ENCODE data around the gene ASTN2.

Gene ASTN2

DNA sequence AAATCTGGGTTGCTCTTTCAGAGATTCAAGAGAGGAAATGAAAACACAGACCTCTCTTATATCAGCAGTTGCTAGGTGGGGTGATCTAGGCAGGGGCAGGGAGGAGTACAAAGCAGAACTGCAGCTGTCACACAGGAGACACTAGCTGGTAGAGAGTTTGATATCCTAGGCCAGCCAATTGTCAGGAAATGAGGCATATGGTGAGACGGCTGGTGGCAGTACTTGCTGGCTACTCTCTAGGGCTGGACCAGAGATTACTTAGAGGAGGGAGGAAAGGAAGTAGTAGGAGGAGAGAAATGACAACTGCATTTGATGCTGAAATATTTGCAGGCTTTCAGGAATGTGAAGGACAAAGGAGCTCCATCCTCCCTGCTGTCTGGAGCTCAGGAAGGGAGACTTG is 614.0 kb downstream of the ASTN2 start:
- DNase-seq (ENCODE audit: low read depth) = no peak

DNA sequence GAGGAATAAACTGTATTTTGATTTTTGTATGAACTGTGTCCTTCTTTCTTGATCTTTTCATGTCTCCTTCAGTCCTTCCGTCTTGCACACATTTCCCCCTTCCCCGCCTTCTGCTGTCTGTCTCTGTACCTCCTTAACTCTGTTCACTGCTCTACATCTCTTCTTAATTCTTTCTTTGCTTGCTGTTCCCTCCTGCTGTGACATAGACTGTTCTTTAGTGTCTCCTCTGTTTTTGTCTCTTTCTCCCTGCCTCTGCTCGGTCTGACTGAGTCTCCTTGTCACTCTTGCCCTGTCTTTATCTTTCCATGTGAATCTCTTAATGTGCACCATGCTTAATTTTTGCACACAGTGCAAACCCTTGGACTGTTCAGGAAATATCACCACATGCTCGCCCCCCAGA is 614.8 kb downstream of the ASTN2 start:
- no peak for DNase-seq (ENCODE audit: low read depth)

DNA sequence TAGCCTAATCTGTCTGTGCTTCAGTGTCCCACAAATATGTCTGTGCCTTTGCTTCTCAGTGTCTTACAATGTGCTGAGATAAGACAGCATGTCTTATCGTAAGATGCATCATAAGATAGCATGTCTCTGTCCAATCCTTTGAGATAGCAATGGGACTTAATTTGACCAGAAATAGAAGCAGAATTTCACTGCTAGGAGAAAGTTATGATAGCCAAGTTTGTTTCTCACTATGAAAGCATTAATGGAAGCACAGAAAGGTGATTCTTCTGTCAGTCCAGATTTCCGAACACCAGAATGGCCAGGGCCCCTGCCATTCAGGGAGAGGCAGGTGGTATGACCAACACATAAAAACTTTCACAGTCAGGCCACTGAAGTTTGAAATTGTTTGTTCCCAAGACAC is 616.3 kb downstream of the ASTN2 start:
- no peak for DNase-seq (ENCODE audit: low read depth)

DNA sequence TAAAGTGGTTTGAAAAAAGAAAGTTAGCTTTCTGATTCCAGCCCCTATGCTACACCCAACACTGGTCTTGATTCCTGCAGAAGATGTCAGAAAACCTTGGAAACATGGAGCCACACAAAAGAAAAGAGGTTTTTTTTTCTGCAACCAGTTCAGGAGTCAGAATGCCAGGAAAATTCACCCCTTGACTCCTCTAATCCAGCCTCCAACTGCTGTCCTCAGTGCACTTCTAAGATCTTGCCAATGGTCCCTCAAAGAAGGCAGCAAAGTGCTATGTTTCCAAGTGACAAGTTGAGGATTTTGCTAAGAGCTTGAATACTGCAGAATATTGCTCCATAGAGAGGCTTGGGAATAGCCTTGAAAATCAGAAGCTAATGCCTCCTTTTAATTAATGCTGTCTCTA is 617.6 kb downstream of the ASTN2 start:
- DNase-seq (ENCODE audit: low read depth) = no peak

DNA sequence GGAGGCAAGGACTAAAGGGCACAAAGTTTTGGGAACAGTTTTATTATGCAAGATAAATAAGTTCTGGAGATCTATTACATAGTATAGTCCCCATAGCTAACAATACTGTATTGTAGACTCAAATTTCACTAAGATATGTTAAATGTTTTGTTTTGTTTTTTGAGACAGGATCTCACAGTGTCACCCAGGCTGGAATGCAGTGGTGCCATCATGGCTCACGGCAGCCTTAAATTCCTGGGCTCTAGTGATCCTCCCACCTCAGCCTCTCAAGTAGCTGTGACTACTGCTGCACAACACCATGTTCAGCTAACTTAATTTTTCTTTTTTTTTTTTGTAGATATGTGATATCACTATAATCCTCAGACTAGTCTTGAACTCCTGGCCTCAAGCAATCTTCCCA is 618.2 kb downstream of the ASTN2 start:
- no peak for DNase-seq (ENCODE audit: low read depth)

DNA sequence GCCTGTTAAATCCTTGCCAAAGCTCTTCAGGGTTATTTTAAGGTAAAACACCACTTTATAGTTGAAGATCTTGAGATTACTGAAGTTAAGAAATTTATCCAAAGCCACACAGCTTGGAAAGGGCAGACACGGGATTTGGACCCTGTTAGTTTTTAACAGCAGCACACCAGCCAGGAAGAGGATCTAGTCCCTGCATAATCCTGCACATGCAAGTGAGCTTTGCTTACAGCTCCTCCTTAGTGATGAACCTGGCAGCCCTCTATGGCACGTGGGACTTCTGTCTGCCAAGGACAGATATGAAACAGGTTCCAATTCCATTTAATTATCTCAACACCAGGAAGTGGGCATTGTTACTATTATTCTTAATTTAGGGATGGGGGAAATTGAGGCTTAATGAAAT is 619.0 kb downstream of the ASTN2 start:
- DNase-seq (ENCODE audit: low read depth) = no peak

DNA sequence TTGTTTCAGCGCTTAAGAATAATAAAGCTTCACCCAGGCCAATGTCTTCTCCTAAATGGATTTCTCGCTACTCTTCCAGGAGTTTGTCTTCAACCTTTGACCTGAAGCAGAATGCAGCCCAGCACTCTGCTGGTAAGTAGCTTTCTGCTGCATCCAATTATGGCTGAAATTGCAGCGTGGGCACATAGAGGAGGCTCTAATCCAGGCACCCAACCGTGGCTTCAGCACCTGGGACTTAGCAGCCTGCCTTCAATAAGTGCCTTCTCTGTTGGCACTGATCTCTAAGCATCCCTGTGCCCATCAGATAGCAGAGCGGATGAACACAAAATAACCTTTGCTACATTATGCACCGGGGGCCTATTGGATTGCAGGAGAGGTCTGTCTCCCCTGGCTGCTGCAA is 622.6 kb downstream of the ASTN2 start:
- DNase-seq (ENCODE audit: low read depth) = no peak

DNA sequence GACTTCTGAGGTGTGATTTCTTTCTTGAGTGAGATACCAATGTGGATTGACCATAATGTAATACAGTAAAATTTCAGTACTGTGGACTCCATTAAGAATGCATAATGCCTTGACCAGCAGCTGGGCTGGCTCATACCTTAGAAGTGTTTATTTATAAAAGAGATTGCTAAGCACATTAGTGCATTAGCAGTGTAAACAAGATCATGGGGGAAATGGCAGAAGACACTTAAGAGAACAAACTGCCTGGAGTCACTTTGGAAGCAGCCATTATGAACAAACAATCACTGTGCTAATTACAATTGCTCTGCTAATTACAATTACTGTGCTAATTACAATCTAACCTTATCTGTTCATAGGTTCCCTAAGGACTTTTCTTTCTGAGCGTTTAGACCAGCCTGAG is 623.5 kb downstream of the ASTN2 start:
- DNase-seq (ENCODE audit: low read depth) = no peak

DNA sequence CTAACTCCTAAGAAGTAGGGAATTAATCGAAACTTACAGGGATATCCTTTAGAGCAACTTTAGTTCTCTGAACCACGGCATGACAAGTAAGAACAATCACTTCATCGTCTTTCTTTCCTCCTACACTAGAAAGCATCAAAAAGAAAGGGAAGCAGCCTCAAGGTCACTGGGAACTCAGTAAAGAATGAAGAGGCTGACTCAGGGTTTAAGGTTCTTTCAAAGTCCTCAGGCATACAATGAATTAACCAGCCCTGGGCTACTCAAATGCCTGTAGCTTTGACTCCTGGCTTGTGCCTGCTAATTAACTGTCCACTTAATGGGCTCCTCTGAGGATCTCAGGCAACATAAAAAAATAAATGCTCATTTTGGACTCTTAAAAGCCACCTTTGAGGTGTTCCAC is 625.8 kb downstream of the ASTN2 start:
- DNase-seq (ENCODE audit: low read depth) = no peak

DNA sequence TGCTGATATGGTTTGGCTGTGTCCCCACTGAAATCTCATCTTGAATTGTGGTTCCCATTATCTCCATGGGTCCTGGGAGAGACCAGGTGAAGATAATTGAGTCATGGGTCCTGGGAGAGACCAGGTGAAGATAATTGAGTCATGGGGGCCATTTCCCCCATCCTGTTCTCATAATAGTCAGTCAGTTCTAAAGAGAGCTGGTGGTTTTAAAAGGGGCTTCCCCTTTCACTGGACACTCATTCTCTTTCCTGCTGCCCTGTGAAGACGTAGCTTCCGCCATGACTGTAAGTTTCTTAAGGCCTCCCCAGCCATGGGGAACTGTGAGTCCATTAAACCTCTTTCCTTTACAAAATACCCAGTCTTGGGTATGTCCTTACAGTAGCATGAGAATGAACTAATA is 628.1 kb downstream of the ASTN2 start:
- DNase-seq (ENCODE audit: low read depth) = no peak

DNA sequence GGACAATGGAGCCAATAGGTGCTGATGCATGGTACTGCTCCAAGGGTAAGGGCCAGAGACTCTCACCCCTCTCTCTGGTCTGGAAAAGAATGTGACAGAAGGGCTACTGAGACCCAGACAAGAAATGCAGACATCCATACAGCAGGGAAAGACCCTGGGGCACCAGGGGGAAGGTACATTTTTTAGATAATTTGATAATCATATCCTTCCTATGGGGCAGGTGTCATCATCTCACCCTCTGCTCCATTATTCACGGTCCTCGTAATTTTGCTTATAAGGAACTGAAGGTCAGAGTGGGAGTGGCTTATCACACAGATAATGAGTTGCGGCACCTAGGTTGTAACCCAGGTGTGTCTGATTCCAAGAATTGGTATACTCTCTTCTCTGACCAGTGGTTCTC is 637.7 kb downstream of the ASTN2 start:
- no peak for DNase-seq (ENCODE audit: low read depth)

DNA sequence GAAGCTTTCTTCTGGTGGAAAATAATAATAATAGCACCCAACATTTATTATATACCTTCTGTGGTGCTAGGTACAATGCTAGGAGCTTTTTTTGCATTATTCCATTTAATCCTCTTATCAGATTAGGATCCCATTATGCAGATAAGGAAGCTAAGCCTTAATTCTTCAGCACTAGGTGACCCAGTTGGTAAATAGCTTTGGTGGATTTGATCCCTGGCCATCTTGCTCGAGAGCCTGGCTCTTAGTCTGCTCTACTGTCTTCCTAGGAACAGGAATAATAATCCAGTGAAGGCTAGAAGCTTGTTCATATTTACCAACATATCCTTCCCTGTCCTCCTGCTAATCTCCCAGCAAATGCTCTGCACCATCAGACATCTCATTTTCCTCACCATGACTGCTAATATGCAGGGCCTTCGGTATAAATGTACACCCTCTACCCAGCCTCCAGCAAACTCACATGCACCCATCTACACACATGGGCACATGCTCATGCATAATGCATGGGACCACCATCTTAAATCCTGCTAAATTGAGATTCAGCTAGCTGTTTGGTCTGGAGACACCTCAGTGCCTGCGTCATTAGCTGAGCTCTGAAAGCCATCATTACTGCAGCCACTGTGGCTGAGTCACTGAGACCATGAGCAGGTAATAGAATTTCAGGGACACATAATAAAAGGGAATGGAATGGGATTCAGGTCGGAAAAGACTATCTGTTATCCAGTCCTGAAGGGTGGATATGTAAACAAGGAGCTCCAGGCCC is 640.3 kb downstream of the ASTN2 start:
- no peak for DNase-seq (ENCODE audit: low read depth)

DNA sequence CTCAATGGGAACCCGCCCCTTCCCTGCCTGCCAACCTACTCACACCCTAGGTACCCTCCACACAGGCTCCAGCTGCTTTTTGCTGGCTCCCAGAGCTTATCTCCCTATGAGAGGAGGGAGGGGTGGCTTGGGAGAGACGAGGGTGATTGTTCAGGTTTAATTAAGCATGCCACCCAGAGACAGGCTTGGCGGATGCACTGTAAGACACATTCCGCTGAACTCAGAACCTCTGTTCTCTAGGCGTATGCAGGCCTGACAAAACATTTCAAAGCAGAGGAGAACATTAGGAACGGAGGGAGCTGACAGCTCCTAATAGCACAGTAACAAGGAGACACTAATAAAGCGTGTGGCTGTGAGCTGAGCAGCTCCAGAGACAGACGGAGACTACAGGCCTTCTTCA is 647.6 kb downstream of the ASTN2 start:
- no peak for DNase-seq (ENCODE audit: low read depth)

DNA sequence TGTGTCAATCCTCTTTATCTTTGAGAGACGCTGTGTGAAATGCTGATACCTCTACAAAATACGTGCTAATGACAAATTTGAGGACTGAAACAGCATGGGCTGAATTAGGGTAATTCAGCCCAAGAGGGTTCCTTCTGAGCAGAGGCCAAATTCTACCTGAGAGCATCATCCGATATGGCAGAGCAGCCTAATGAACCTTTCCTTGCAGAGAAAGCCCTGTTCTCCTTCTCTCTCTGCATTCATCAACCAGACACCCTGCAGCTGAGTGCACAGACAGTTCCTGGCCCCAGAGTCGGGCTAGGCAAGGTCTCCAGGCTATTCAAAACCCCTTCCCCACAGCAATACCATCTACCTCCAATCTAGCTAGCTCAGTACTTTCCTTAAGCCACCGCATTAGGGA is 649.8 kb downstream of the ASTN2 start:
- no peak for DNase-seq (ENCODE audit: low read depth)

DNA sequence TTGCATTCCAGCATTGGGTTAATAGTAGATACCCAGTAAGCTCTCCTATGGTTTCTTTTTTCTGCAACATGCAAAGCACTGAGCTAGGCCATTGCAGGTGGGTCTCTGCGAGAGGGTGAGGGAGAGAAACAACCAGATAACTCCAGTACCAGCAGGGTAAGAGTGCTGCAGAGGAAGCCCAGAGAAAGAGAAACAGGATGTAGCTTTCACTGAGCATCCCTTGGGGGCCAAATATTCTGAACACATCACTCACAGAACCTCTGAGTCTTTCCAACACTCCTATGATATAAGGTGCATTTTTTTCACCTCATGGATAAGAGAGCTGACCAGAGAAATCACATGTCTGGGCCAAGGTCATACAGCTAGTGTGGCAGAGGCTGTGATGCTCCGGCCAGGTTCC is 651.1 kb downstream of the ASTN2 start:
- no peak for DNase-seq (ENCODE audit: low read depth)

DNA sequence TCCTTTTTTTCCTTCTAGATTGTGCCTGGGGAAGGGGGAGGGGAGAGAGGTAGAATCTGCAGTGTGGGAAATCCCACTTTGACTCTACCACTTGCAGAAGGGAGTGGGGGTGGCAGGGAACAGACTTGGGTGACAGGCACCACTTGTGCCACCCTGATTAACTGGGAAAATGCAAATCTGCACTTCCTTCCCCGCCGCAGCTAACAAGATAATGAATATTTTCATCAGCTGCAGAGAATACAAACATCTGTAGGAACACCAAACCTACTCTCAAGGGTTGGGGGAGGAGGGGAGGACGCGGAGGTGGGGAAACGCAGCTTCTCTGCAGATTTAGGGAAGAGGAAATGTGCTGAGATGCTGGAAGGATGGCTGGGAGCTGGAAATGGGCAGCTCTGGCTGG is 654.2 kb downstream of the ASTN2 start:
- DNase-seq (ENCODE audit: low read depth) = no peak

DNA sequence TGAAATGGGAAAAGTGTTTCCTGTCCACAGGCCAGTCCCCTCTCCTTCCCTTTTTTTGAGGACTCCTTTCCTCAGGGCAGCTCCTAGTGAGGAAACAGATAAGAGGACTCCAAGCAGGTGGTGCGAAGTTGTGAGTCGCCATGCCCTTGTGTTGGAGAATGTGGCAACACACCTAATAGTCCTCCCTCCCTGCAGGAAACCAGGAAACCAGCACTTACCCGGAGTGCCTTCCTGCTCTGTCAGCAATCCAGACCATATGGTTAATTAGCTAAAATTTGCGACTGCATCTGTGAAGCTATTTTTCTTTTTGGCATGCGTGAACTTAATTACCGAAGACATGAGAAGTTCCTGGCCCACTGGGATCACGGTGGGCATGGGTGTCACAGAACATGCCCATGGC is 657.8 kb downstream of the ASTN2 start:
- DNase-seq (ENCODE audit: low read depth) = no peak

DNA sequence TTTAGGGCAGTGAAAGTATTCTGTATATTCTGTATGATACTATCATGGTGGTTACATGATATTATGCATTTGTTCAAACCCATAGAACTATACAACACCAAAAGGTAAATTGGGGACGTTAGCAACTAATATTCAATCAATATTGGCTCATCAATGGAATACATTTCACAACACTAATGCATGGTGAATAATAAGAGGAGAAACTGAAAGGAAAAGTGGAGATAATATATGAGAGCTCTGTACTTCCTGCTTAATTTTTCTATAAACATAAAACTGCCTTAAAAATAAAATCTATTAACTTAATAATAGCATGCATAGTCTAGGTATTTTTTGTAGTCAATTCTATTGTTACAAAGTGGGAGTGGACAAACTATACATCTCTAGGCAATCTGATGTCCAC is 661.5 kb downstream of the ASTN2 start:
- no peak for DNase-seq (ENCODE audit: low read depth)

DNA sequence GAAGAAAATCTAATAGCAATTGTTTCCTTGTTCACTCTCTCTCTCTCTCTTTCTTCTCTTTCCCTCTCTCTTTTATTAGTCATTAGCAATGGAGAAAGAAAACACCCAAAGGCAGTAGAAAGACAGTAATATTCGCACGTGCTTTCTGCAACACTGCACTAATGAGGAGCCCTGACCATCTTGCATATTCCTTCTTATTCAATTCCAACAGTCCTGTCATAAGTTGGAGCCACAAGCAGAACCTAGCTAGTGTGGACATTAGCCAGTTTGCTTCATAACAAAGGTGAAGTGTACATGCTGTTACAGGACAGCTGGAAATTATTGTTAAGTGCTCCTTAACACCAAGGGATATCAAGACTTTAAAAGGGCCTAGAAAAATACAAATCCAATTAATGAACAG is 664.3 kb downstream of the ASTN2 start:
- DNase-seq (ENCODE audit: low read depth) = no peak

DNA sequence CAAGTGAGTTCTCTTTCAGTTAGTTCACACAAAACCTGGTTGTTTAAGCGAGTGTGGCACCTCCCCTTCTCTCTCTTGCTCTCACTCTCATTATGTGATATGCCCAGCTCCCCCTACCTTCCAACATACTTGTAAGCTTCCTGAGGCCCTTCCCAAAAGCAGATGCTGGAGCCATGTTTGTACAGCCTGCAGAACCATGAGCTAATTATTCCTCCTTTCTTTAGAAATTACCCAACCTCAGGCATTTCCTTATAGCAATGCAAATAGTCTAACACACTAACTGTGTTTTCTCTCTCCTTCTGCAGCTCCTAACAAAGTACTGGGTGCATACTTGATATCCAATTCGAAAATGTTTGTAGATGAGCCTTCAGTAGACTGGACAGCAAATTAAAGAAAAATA is 665.1 kb downstream of the ASTN2 start:
- no peak for DNase-seq (ENCODE audit: low read depth)

DNA sequence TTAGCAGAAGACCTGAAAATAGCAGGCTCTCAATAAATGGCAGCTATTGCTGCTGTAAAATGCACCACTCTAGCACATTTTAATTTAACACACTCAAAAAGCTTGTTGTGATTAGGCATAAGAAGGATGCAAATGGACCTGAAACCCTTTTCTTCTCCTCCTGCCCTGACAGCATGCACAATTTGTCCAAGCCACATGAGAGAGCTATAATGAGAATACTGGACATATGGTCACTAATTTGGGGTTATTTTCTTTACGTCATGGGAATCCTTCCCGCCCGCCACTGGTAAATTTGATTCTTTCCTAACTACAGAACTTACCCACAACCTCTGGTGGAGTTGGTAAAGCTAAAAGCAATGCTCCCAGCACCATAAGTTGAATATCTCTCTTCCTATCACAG is 665.7 kb downstream of the ASTN2 start:
- no peak for DNase-seq (ENCODE audit: low read depth)

DNA sequence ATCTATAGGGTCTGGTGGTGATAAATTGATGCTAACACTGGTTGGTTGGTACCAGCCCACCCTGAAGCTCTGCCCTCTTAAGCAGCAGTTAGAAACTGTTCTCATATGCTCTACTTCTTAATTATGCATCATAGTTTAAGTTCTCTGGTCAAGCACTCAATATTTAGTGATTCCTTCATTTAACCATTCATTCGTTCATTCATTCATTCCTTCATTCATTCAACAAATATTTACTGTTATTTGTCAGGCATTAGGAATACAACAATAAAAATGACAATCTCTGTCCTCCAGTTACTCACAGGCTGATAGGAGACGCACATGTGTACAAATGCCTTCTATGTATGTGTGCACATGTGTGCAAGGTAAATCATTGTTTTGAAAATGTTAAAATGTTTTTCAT is 673.1 kb downstream of the ASTN2 start:
- no peak for DNase-seq (ENCODE audit: low read depth)

DNA sequence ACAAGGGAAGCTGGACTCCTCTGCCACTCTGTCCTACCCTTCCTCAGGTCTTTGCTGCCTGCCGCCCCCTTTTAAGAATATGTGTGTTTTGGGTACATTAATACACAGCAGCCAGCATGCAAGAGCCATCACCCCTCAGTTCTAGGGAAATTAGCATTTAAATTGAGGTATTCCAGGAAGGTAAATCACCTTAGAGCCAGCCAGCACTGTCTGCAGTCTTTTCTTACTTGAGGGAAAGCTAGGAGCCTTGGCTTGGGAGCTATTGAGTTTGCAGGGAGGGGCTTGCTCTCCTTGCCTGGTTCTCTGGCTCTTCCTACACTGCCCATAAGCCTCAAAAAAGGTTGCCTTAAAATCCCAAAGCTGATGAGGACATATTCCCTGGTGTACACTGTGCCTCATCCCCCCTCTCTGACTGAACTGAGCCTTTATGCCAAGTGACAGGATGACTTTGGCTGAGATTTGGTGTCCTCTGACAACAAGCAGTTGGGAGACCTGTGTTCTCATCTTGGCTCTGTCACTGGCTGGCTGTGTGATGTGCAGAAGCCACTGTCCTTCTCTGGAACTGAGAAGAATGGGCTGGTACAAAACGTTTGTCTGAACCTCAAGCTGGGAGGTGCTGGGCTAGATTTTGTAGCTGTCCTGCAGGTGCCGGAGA is 673.6 kb downstream of the ASTN2 start:
- no peak for DNase-seq (ENCODE audit: low read depth)

DNA sequence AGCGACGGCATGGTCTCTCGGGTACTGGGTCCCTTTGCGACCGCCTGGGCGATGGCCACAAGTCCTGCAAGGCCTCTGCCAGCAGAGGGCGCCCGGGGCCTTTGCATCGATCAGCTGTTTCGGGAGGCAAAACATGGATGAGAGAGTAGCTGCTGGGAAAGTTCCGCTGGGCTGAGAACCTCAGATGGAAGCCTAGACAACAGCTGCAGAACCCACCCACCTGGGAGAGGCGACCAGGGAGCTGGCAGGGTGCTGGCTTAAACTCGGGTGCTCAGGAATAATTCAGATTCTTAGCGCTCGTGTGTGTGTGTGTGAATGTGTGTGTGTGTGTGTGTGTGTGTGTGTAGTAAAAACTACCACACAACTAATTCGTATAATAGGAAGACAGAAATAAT is 677.7 kb downstream of the ASTN2 start:
- DNase-seq (ENCODE audit: low read depth) = peak; percentile 71
